Stimulated activated CD4-positive, alpha-beta T cell treated with anti-CD3 and anti-CD28 coated beads, Interleukin-4, amount 100 ng/mL, for 48 hours (primary cell): ENCODE measurements around the gene TNS1.

Experiments
- DNase-seq, 2 donors: peaks; one replicate each; pipeline ENCODE4 v3.0.0-alpha.2; 2020; ENCODE audit warnings: low read depth in 2 of 2

The TNS1 gene

GRCh38 chr2:217942731-217943335 is 60.0 kb downstream of the TNS1 start:
- no peak for DNase-seq

- no peak for DNase-seq
Observed at GRCh38 chr2:217941886-217942728, 60.7 kb downstream of the TNS1 start.

- DNase-seq: no peak
Observed at GRCh38 chr2:217941339-217941738, 61.5 kb downstream of the TNS1 start.

GRCh38 chr2:217940261-217941220 is 62.3 kb downstream of the TNS1 start:
- DNase-seq: no peak

DNA sequence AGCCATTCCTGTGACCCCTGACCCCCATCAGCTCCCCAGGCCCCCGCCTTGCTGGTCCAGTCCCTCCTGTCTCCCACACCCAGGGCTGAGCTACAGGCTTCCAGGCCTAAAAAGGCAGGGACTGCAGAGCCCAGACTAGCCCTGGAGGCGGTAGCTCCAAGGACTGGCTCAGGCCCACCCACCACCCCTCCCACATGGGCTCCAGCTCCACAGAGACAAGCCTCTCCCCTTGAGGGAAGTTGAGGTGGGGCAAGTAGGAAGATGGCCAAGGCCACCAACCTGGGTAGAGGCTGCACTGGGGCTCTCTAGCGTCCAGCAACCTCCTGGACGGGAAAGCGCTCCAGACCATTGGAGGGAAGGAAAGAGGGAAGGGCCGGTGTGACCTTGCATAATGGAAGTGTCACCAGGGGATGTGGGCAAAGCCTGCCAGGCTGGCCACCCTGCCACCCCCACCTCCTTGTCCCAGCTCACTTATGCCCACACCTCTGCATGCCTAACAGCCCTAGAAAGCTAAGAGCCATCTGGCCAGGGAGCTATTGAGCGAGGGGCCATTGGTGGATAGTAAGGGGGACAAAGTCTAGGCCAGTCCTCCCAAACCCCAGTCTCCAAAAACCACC is 63.1 kb downstream of the TNS1 start:
- no peak for DNase-seq

DNA sequence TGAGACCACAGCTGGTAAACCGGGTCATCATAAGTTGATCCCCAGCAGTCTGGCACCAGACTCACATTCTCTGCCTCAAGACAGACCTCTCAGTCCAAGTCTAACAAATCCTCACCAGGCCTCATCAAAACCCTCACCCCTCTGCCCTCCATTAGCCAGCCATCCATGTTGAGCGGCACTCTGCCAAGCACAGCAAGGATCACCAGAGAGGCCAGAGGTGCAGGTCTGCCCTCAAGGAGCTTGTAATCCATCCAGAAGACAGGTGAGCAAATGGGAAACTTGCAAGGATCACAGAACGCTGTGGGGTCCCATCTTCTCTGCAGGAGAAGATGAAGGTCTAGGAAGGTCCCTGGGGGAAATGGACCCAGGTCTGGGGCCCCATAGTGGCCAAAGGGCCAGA is 63.6 kb downstream of the TNS1 start:
- no peak for DNase-seq

DNA sequence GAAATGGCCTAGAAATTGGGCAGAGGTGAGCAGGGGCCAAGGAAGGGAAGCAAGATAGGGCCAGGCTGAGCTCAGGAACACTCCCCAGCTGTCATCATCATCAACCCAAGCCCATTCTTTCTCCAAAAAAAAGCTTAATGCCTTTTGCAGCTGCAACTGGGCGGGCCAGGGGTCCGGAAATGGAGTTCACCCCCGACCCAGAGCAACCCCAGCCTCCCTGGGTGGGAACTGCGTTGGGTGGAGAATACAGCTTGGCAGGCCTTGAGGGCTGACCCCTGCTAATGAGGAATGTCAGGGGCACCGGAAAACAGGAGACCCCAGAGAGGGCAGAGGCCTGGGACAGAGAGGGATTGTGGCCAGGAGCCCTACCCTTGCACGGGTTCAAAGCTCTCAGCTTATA is 64.8 kb downstream of the TNS1 start:
- DNase-seq: no peak

DNA sequence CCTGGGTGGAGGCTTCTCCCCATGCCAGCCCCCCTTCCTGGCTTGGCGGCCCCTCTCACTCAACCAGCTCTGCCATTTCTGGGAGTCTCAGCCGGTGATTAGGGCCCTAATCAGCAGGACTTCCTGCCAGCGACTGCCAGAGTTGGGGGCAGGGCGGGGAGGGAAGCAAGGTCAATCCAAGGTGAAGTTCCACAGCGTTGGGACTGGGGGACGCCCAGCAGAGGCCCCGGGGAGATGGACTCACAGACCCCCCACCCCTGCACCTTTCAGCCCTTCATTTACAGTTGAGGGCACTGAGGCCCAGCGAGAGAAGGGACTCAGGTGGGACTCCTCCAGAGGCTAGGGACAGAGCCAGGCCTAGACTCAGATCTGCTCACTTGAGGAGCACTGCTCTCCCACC is 65.3 kb downstream of the TNS1 start:
- DNase-seq: no peak

- no peak for DNase-seq
Observed at GRCh38 chr2:217936952-217937351, 65.8 kb downstream of the TNS1 start.

DNA sequence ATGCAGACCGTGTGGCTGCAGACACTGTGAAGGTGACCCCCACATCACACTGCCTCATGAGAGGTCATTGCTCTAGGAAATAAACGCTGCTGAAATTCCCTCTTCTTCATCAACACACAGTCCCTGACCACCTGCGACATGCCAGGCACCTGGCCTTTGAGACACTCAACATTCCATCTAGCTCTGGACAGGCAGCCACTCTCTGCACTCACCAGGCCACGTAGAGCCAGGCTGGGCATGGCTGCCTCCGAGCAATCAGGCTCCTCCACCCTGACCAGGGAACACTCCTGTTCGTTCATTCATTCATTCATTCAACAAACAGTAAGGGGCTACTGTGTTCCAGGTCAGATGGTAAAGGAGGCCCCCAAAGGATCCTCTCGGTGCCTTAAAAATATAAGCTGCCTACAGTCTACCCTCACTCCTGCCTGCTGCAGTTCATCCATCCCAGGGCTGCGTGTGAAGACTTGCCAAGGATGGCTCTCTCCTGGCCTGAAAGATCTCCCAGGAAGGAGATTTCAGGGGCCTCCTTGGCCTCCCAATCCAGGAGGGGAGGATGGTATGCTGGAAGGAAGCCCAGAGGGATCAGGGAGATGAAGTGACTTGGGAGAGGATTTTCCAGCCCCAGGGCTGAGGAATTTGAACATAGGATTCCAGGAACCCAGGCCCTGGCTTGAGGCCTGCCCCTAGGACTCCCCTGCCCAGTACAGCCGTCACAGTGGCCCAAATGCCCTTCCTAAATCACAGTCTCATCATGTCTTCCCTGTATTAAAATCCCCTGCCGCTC is 66.7 kb downstream of the TNS1 start:
- DNase-seq: no peak

DNA sequence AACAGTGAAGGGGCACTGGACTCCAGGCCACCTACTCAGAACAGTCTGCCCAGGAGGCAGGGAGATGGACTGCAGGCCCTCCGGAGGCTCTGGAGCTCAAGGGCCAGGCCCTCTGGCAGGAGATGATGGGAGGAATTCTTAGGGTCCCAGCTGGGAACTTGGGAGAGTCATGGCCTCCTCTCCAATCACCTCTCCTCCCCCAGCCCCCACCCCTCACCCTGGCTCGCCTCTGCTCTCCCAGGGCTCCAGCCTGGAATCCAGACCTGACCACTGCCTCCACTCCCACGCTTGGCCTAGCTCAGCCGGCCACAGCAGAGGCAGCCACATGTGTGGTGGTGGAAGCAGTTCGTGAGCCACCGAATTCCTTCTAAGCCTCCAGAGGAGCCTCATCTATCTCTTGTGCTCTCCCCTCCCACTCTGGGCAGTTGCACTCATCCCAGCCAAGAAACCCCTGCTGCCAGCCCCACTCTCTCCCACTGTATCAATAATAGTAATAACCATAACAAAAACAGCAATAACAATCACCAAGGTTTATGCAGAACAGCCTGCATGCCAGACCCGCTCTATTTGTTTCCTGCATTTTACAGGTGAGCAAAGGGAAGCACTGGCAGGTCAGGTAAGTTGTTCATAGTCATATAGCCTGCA is 67.4 kb downstream of the TNS1 start:
- DNase-seq: no peak

DNA sequence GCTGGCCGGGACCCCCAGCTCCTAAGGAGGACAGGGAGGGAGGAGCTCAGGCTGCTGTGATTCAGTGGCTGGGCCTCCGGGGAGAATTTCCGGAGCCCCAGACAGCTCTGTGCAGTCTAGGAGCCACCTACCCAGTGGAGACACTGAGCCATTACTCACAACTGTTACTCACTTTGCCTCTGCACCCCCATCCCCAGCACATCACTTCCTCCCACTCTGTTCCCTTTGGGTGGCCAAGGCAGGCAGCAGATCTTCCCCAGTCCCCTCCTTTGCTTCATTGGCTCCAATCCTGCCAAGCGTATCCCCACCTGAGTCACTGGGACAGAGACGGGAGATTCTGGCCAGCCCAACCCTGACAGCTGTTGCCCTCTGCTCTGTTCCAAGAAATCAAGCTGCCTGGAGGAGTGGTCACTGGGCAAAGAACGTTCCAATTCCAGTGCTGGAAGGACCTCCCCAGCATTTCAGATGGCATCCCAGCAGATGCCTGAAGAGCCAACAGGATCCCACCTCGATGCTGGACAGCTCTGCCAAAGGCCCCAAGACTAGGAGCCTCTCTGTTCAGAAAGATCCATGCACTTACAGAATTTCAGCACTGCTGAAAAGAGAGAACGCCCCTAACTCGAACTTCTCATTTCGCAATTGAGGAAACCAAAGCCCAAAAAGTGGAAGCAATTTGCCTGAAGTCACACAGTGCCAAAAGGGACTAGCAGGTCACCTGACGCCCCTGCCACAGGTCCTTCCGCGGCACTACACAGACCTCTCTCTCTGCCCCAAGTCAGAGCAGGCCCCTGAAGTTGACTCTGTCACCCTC is 68.3 kb downstream of the TNS1 start:
- no peak for DNase-seq

DNA sequence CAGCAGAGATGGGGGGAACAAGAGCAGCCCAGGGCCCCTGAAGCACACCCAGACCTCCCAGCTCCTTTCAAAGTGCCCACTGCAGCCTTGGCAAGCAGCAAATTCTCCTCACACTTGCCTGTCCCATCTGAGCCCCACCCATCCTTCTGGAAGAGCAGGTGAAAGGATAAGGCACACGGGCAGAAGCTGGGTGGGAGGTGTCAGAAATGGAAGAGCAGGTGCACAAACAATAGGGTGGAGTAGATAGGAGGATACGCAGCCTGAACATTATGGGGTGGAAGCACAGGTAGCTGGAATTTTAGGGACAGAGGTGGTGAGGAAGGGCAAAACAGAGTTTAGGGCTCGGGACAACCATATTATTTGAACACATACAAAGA is 69.2 kb downstream of the TNS1 start:
- no peak for DNase-seq

DNA sequence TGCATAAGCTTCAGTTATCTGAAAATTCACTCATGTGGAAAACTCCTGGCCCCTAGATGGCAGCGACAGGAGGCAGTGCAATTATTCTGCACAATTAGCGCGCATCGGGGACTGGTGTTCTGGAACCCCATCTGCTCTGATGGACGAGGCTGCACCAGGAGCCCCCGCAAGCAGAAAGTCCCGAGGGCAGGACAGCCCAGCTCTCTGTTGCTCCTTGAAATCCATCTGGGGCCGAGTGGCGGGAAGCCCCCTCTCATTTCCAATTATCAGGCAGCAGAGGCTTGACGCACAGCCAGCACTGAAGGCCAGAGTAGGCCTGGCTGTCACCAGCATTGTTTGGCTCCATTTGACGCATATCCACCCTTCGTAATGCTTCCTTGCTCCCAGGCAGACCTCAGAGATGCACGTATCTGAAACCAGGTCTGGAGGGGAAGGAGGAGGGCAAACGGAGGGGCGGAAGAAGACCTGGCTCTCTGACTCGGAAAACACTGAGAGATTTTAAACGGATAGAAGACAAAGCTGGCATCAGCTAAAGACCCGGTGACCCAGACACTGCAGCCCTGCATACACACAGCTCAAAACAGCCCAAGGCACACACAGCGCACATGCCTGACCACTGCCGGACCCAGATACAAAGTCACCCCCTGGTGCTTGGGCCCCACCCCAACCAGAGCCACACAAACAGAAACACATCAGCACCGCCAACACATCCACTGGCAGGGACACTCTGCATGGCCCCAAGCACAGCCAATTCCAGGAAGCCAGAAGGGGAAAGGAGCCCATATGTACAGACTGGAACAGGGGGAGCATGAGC is 69.8 kb downstream of the TNS1 start:
- no peak for DNase-seq

DNA sequence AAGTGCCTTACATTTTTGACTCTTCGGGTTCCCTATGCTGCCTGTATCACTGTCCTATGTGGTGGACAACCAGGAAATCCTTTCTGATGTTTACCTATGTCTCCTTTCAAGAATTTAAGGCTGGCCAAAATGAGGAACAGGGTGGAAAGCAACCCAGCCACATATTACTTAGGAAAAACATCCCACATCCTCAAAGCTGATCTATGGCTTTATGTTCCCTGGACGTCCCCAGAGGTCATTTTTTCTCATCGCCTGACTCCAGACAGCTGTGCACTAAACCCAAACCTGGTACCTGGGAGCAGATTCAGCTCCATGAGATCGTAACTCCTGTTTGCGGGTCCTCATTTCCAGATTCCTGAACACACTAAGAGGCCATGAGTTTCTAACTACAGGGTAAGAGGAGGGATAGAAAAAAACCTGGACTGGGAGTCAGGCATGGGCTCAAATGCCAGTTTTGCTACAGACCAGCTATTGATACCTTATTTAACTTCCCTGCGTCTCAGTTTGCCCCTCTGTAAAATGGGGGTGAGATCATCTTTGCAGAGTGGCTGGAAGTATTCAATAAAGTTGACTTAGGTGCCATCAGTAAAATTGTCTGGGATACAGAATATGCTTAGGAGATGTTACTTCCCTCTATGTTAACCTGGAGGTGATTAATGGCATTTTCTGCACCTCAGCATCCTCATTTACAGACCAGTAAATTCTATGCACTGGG is 70.8 kb downstream of the TNS1 start:
- DNase-seq: no peak

GRCh38 chr2:217930761-217931563 is 71.8 kb downstream of the TNS1 start:
- DNase-seq: no peak
